DMS153 (cell line): ENCODE data around the gene ROBO1.
A peak's percentile ranks its signal among the peaks of the same experiment; 100 is the strongest.
"Not testable (repeated sequence)": the region's sequence is repeated elsewhere in the genome, so short reads cannot be mapped to it uniquely, and the experiment has no call there.

Experiments
- DNase-seq: peaks from one replicate; lab custom pipeline; 2025; lab: John Stamatoyannopoulos, UW

ROBO1 gene

GRCh38 chr3:79245284-79246138 lies 522.3 kb downstream of the ROBO1 start:
- DNase-seq: no peak

- no peak for DNase-seq
These were observed 531.3 kb downstream of the ROBO1 start for GRCh38 chr3:79236496-79236895.

GRCh38 chr3:79233431-79234060 lies 534.3 kb downstream of the ROBO1 start:
- DNase-seq: no peak

DNA sequence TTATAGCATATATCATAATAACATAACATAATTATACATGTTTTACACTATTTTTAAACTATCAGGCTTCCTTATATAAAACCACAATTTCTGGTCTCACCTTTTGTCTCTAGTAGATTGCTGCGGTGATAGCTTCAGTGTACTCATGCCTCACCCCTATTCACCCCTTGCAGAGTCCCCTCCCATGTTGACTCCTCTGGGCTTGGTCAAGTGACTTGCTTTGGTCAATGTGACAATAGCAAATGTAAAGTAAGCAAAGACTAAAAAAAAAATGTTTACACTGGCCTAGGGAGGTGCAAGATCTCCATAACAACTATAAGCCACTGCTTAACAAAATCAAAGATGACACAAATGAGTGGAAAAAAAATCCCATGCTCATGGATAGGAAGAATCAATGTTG lies 537.5 kb downstream of the ROBO1 start:
- DNase-seq: peak; percentile 1

DNA sequence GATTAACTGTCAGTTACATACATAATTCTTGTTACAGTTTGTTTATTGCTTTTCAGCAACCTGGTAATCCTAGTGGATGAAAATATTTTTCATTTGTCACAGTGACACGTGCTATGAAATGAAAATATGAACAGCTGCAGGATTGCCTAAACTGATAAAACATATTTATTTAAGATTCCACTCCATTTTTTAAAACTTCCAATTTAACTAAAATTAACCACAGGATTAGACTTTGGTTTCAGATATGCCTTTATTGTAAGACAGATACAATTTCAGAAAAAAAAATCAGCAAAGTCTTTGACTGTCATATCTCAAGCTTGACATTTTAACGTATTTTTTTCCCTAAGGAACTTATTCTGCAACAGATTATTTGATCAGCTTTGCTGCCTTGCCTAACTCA lies 550.7 kb downstream of the ROBO1 start:
- no peak for DNase-seq

- no peak for DNase-seq
These were observed 552.5 kb downstream of the ROBO1 start for GRCh38 chr3:79215286-79215685.

DNA sequence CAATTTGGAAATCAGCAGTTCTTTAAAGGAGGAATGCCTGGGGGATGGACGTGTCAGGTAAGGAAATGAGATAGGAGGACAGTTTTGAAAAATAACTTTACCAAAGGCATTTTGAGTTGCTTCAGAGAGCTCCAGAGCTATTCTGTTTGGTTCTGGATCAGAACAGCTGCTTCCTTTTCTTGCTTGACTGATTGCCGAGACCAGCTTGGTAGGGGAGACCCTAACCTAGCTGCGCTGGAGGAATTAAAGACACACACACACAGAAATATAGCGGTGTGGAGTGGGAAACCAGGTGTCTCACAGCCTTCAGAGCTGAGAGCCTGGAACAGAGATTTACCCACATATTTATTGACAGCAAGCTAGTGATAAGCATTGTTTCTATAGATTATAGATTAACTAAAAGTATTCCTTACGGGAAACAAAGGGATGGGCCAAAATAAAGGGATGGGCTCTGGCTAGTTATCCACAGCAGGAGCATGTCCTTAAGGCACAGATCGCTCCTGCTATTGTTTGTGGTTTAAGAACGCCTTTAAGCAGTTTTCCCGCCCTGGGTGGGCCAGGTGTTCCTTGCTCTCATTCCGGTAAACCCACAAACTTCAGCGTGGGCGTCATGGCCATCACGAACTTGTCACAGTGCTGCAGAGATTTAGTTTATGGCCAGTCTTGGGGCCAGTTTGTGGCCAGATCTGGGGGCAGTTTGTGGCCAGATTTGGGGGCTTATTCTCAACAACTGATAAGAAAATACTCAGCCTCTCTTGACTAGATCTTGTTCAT lies 556.0 kb downstream of the ROBO1 start:
- no peak for DNase-seq

- DNase-seq: no peak
These were observed 563.4 kb downstream of the ROBO1 start for GRCh38 chr3:79204351-79204750.

DNA sequence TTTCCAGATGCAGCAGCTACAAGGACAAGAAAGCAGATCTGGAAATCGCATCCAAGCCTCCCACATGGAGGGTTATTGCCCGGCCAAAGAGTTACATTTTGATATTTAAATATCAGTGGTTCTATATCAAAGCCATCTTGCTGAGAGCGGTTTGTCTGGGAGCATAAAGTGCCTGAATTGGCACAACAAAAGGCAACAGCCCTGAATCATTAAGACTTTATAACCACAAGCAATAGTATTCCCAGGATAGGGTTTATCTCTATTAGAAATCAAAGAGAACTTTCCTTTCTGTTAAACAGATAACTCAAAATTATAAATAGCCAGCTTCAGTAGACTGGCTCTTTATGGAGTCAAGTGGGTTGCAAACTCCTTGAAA lies 564.7 kb downstream of the ROBO1 start:
- DNase-seq: no peak

GRCh38 chr3:79202471-79203143 lies 565.2 kb downstream of the ROBO1 start:
- DNase-seq: no peak

DNA sequence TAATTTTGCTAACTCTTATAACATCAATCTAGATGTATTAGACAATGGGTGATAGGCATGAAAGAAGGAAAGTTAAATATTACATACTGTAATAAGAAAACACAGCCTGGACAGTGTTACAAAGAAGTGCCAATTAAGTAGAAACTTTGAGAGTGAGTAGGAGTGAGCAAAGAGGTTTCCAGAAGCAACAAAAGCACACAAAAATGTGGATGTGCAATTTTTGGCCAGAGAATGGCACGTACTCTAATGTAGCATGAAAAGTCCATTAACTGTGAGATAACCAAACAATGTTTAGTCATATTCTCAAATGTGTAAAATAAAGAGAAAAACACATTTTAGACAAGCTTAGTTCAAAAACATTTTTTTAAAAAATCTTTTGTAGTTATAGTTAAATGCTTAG lies 567.3 kb downstream of the ROBO1 start:
- no peak for DNase-seq

GRCh38 chr3:79199966-79200365 lies 567.8 kb downstream of the ROBO1 start:
- DNase-seq: no peak

- DNase-seq: no peak
These were observed 580.4 kb downstream of the ROBO1 start for GRCh38 chr3:79187426-79187825.

GRCh38 chr3:79184251-79184650 lies 583.5 kb downstream of the ROBO1 start:
- DNase-seq: peak; percentile 36

GRCh38 chr3:79183496-79183895 lies 584.3 kb downstream of the ROBO1 start:
- no peak for DNase-seq

DNA sequence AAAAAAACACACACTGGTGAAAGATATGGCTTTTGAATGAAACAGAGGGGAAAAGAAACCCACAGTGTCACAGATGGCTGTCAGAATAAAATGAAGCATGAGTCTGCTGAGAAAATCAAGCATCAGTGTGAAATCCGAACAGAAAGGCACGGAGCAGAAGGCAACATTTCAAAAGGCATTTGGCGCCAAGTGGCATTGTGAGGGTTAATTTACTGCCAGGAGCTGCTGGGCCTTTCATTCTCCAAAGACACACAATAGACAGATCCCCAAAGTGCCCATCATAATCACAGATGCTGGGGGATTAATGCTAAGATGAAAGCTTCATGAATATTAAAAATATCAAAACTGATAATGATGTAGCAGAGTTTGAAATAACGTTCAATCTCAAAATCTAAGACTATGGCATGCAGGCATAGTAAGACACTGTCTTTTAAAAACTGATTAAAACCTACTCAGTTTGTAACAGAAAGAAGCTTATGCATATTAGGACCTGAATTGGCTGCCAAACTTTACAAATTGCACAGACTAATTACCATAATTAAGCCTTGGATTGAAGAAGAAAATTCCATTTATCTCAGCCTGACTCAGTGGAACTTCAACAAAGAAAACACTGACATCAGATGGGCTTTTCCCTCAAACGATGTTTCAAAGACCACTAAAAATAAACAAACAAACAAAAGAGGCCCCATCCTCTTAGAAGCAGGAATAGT lies 589.2 kb downstream of the ROBO1 start:
- DNase-seq: no peak

GRCh38 chr3:79175870-79176269 lies 591.9 kb downstream of the ROBO1 start:
- DNase-seq: no peak

- DNase-seq: not testable (repeated sequence)
These were observed 594.5 kb downstream of the ROBO1 start for GRCh38 chr3:79173259-79173658.

DNA sequence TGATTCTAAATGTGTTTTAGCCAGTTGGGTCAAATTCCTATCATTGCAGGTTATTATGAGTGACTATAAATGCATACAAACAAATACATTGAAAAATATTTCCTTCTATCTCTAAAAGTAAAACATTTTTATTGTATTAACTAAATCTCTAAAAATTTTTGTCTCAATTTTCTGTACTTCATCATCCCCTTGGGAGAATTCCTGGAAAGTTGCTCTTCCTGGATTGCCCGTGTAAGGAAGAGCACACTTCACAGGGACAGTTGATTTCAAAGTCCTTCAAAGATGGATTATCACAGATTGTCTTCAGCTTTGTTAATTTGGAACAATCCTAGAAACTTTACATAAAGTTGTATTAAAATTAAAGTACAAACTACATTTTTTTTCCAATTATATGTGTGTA lies 595.6 kb downstream of the ROBO1 start:
- DNase-seq: no peak

- no peak for DNase-seq
These were observed 597.8 kb downstream of the ROBO1 start for GRCh38 chr3:79170021-79170420.

DNA sequence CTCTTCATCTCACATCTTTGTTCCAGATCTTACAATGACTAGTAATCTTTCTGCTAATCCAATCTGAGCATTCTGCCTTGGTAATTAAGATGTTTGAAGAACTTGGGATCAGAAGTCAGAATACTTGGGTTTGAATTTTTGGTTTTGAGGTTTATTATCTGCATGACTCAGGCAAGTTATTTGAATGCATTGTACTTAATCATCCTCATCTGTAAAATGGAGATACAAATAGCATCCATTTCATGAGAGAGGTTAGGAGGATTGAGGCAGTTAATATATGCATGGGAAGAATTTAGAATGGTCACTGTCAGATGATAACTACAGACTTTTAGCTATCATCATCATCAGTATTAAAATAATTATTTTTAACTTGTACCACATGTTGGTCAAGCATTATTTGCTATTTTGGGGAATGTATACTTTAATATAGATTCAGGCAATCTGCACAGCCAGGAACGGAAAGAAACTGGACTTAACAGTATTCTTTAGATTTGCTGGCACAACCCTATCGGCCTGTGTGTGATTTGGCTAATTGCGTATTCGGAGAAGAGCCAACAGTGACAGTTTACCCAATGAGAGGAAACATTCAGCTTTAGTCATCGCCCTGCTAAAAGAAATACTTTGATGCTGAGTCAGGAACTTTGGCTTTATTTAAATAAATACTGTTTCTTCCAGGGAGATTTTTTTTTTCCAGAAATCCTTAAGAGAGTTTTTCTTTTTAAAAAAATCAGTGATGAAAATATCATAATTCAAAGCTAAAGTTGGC lies 600.0 kb downstream of the ROBO1 start:
- DNase-seq: no peak
